ENCODE results near the gene CARD10.

The CARD10 gene

GRCh38 chr22:37525746-37526350, 6.6 kb upstream of the CARD10 start:
- no peak for DNase-seq (ENCODE audit: low spot score)

GRCh38 chr22:37525073-37525745, 6.0 kb upstream of the CARD10 start:
- DNase-seq (ENCODE audit: low spot score): no peak

DNA sequence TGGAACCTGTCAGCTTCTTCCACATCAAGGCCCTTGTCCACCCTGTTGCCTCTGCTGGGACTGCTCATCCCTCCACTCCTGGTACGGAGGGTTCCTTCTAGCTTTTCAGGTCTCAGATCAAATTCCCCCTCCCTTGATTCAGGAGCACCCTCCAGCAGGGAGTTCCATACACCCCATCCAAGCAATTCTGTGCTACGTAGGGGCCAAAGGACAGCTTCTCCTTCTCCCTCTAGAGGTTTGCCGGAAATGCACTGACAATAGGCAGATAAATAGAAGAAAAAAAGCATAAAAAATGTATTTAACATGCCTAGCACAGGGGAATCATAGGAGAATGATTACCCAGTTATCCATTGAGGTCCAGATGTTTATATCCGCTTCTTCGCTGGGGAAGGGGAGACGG, 3.3 kb upstream of the CARD10 start:
- no peak for DNase-seq (ENCODE audit: low spot score)

DNA sequence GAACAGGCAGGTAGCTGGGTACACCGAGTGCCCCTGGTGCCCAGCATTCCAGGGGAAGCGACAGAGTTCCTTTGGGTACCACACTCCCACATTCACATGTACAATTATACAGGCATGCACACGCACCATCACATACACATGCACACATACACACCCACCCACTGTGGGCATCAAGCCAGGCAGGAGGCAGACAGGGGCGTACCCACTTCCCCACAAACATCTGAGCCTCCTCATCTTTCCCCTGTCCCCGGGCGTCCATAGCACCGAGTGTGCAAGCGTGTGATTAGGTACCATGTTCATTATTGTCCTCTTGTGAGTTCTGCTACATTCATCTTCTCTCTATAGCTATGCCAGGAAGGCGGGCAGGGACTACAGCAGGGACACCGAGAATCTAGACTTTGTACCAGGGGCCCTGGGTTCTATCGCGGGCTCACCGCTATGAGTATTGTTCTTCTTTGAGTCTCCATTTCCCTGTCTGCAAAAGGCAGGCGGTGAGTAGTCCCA, 2.1 kb upstream of the CARD10 start:
- no peak for DNase-seq (ENCODE audit: low spot score)

- no peak for DNase-seq (ENCODE audit: low spot score)
These were observed 1.6 kb upstream of the CARD10 start for GRCh38 chr22:37520776-37521191.

DNA sequence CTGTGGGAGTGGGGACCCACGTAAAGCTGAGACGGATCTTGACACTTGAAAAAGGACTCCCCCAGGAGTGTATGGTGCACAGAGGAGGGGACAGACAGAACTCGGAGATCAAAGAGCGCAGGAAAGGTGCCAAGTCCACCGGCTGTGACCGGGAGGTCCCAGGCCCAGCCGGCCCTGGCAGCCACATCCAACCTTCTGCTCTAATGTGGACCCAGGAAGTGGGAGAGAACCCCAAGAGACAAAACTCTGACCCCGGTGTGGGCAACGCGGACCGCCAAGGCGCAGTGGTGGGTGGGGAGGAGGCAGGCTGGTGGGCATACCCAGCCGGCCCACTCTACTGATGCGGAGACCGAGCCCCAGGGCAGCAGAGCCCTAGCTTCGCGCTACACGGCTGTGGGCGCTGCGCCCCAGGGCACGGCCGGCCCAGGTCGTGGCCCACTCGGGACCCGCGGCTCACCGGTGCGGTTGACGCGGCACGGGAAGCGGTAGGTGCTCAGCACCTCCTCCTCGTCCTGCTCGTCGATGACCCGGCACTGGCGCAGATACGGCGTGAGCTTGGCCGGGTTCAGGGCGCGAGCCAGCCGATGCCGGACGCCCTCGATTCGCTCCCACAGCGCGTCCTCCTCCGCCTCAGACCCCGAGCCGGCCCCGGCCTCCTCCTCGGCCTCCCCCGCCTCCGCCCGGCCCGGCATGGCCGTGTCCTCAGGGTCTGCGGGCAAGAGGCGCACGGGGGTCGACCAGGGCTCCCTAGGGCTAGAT, 527 bp downstream of the CARD10 start:
- no peak for DNase-seq (ENCODE audit: low spot score)

DNA sequence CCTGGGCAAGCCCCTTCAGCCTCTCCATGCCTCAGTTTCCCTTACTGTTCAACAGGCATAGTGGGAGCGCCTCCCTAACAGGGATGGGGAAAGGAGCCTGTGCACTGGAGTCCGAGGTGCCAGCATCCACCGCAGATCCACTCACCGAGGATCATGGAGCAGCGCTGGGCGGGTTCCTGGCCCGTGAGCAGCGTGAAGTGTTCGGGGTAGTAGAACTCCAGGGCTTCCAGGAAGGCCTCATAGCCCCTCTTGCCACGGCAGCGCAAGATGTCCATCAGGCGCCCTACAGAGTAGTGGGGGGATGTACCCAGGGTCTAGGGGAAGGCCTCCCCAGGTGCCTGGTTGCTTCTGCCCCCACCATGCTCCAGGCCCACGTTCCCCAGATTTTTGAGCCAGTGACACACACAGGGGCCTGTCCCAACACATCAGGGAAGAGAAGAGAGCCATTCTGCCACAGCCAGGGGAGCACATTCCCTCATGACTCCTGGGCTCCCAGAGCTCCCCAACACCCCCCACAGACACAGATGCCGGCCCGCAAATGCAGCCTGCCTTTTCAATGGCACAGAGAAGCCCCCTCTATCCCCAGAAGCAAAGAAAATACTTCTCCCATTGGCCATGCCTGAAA, 1.3 kb downstream of the CARD10 start:
- no peak for DNase-seq (ENCODE audit: low spot score)

GRCh38 chr22:37516456-37516855, 2.8 kb downstream of the CARD10 start:
- DNase-seq (ENCODE audit: low spot score): no peak

DNA sequence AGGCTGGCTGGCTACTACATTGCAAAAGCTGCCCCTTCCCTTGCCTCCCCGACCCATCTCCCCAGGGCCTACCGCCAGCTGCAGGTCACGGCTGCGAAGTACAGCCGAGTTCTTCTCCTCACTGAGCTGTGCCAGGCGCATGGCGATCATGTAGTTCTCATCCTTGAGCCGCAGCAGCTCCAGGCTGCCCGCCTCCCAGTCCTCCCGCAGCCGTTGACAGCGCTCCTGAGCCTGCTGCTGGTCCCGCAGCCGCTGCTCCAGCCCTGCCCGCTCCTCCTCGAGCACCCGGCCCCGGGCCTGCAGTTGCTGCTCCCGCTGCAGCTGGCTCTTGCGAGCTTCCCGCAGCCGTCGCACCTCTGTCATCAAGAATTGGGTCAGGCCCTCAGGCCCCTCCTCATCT, 3.3 kb downstream of the CARD10 start:
- no peak for DNase-seq (ENCODE audit: low spot score)

GRCh38 chr22:37514526-37515051, 4.6 kb downstream of the CARD10 start:
- no peak for DNase-seq (ENCODE audit: low spot score)

DNA sequence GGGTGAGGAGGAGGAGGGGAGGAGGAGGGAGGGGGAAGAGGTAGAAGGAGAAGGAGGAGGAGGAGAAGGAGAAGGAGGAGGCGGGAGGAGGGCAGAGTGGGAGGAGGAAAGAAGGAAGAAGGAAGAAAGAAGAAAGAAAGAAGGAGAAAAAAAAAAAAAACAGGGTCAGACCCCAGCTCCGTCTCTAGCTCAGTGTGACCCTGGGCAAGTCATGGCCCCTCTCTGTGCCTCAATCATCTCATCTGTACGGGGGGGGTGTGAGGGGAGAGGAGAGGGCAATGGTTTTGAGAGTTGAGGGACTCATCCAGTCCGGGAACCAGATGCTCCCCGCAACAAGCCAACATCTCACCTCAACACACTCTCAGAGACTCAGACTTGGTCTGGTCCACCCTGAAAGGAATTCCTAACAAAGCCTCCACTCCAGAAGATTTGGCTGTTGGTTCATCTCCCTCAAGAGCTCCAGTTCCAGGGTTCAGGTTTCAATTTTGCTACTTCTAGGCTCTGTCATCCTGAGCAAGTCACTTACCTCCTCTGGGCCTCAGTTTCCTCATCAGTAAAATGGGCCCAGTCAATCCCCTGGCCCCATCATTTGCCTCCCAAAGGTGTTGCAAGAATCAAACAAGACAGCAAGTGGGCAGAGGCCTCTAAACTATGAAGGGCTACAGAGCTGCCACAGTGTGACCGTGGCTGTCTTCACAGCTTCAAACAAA, 7.7 kb downstream of the CARD10 start:
- DNase-seq (ENCODE audit: low spot score): no peak

DNA sequence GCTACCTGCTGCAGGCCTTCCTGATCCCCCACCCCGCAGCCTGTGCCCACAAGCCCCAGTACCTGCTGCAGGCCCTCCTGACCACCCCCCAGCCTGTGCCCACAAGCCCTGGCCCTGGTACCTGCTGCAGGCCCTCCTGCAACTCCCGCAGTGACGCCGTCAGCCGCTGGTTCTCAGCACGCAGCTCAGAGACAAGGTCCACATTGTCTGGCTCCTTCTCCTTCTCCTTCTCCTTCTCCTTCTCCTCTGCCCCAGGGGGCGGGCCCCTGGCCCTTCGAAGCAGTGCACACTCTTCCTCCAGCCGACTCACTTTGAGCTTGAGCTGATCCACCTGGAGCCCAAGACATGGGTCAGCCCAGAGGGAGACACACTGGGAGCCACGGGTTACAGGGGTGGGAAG, 9.1 kb downstream of the CARD10 start:
- DNase-seq (ENCODE audit: low spot score): no peak

DNA sequence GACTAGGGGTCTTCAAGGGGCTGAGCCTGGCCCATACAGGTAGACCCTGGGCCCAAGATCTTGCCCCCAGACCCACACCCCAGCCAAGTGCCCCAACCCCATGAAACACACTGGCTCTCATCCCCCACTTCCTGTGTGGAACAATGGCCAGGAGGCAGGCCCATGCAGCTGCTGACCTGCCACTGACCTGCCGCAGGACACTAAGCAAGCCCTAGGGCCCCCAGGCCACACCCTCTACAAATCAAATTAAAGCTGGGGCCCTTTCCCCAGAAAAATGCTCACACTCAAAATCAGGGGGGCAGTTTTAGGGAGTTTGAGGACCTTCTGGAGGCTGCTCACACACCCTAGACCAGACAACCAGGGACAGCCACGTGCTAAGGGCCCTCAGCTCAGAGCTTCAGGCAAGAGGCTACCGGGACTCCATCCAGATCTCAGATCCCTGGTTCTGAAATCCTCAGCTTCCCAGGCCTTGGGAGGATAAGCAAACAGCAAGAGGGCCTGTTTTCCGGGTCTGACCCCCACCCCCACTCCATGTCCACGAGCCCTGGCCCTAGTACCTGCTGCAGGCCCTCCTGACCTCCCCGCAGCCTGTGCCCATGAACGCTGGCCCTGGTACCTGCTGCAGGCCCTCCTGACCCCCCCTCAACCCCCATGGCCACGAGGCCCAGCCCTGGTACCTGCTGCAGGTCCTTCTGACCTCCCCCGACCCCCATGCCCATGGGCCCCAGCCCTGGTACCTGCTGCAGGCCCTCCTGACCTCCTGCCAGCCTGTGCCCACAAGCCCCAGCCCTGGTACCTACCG, 10.0 kb downstream of the CARD10 start:
- DNase-seq (ENCODE audit: low spot score): no peak

- DNase-seq (ENCODE audit: low spot score): no peak
These were observed 10.7 kb downstream of the CARD10 start for GRCh38 chr22:37508431-37508992.

GRCh38 chr22:37507731-37508130, 11.5 kb downstream of the CARD10 start:
- no peak for DNase-seq (ENCODE audit: low spot score)

GRCh38 chr22:37505989-37506388, 13.2 kb downstream of the CARD10 start:
- DNase-seq (ENCODE audit: low spot score): no peak

DNA sequence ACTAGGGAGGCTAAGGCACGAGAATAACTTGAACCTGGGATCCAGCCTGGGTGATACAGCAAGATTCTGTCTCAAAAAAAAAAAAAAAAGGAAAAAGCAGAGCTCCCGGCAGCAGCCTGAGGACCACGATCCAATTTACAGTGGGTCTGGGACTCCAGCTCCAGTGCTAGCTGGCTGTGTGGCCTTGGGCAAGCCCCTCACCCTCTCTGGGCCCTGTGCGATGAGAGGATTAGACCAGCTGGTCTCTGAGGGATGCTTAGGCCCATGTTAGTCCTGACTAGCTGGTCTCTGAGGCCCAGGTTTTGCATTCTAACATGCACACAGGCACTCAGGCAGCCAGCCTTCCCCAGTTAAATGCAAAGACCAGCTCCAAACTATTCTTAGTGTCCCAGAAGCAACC, 13.7 kb downstream of the CARD10 start:
- no peak for DNase-seq (ENCODE audit: low spot score)

DNA sequence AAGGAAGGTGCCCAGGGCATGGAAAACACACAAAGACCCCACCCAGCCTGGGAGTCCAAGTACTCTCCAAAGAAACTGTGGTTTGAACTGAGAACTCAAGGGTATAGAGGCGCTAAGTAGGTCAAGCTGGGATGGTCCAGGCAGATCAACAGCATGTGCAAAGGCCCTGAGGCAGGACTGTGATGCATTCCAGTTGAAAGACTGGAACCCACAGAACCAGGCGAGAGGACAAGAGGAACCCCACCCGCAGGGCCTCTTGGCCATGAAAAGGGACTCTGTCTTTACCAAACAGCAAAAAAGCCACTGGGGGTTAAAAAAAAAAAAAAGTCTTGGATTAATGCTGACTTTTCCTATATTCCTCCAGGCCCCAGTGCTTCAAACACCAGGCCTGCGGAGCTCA, 14.3 kb downstream of the CARD10 start:
- no peak for DNase-seq (ENCODE audit: low spot score)

DNA sequence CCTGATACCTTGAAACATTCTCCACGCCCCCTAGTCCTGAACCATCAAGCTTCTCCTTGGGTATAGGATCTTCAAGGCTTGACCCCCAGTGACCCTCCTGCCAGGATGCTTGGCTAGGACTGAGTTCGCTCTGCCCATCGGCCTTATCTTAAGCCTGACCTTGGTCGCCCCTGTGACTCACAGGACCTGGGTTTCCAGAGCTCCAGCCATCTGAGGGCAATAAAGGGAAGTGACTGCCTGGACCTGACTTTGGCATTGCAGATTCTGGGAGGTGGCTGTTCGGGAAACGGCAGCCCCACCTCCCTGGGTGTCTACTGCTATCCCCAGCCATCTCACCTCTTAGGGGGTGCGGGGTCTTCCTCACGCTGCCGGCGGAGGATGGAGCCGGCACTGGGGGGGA, 15.4 kb downstream of the CARD10 start:
- no peak for DNase-seq (ENCODE audit: low spot score)

GRCh38 chr22:37503183-37503683, 16.0 kb downstream of the CARD10 start:
- no peak for DNase-seq (ENCODE audit: low spot score)
